Right atrium auricular region (tissue), 2 donors: ENCODE results near the gene GLIS2. TPM values are rescaled to one million over a fixed set of nuclear protein-coding genes. Genes with fewer than 3 reads are reported as not detected.

Experiments
- DNase-seq: peaks from one replicate; pipeline ENCODE4 v3.0.0-alpha.2; 2019; ENCODE audit warnings: low spot score
- H3K27ac ChIP-seq, 2 donors: fragments of 200-600 bp; sonication (generic); 1 replicate in 1 of 2; 2 replicates in 1 of 2; pipeline ENCODE4 v1.5.1; 2016 to 2019
- H3K27me3 ChIP-seq, 2 donors: fragments of 200-600 bp; sonication (generic); one replicate each; pipeline versions ENCODE4 v1.5.1 to v1.6.0; 2017 to 2019
- H3K36me3 ChIP-seq: fragments of 200-600 bp; sonication (generic); one replicate; pipeline ENCODE4 v1.5.1; 2016
- H3K4me1 ChIP-seq, 2 donors: fragments of 200-600 bp; sonication (generic); one replicate each; pipeline versions ENCODE4 v1.5.1 to v1.6.0; 2017 to 2019
- H3K4me3 ChIP-seq, 2 donors: fragments of 200-600 bp; sonication (generic); 1 replicate in 1 of 2; 2 replicates in 1 of 2; pipeline ENCODE4 v1.5.1; 2017 to 2019; ENCODE audit warnings: mild to moderate bottlenecking in 1 of 2, moderate library complexity in 1 of 2
- H3K9me3 ChIP-seq, 2 donors: fragments of 200-600 bp; sonication (generic); one replicate each; pipeline ENCODE4 v1.5.1; 2019
- total RNA-seq, 2 donors: library from RNA; depleted of rRNA; stranded (reverse); fragments of >200 nt; gene quantifications; one replicate each; pipeline ENCODE4 v1.1.0, GENCODE V29; 2016
- TF ChIP-seq, protein P1 (sequence below), 2 donors: fragments of 200-600 bp; sonication (generic); IDR thresholded peaks; one replicate each; pipeline ENCODE4 v1.5.1; 2019; ENCODE audit warnings: antibody characterized with exemption in 2 of 2

Gene GLIS2
- total RNA-seq, 2 donors from 2014 or later, result 10.3 to 16.0 TPM

GRCh38 chr16:4347765-4348509 is 32.1 kb downstream of the GLIS2 start:
- Histone ChIP-seq H3K27me3 (no peaks in the 10 kb centered on the region), H3K4me3 (no peak overlapping the region), H3K36me3 (no peaks in the 10 kb centered on the region), H3K27ac (peak overlapping the region; percentile 43 to 57), H3K4me1 (peaks cover 0 to 47% of the 10 kb centered on the region in 2 donors), H3K9me3 (no peaks in the 10 kb centered on the region)
- TF ChIP-seq, protein P1, sequence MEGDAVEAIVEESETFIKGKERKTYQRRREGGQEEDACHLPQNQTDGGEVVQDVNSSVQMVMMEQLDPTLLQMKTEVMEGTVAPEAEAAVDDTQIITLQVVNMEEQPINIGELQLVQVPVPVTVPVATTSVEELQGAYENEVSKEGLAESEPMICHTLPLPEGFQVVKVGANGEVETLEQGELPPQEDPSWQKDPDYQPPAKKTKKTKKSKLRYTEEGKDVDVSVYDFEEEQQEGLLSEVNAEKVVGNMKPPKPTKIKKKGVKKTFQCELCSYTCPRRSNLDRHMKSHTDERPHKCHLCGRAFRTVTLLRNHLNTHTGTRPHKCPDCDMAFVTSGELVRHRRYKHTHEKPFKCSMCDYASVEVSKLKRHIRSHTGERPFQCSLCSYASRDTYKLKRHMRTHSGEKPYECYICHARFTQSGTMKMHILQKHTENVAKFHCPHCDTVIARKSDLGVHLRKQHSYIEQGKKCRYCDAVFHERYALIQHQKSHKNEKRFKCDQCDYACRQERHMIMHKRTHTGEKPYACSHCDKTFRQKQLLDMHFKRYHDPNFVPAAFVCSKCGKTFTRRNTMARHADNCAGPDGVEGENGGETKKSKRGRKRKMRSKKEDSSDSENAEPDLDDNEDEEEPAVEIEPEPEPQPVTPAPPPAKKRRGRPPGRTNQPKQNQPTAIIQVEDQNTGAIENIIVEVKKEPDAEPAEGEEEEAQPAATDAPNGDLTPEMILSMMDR (IDR thresholded peaks at IDR 0.05), result no peak
- DNase-seq, result no peak

DNA sequence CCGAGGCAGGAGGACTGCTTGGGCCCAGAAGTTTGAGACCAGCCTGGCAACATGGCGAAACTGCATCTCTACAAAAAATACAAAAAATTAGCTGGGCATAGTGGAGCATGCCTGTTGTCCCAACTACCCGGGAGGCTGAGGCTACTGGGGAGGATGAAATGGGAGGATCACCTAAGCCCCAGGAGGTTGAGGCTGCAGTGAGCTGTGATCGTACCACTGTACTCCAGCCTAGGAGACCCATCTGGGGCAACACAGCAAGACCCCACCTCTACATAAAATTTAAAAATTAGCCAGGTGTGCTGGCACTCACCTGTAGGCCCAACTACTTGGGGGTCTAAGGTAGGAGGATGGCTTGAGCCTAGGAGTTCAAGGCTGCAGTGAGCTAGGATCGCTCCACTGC is 33.5 kb downstream of the GLIS2 start:
- H3K27me3 ChIP-seq, result no peaks in the 10 kb centered on the region
- no peaks in the 10 kb centered on the region for H3K36me3 ChIP-seq
- no peak overlapping the region for H3K27ac ChIP-seq
- no peak overlapping the region for H3K4me3 ChIP-seq
- no peak for DNase-seq
- H3K4me1 ChIP-seq, result peaks cover 0 to 41% of the 10 kb centered on the region in 2 donors
- TF ChIP-seq, protein P1 (IDR thresholded peaks at IDR 0.05), result no peak
- no peaks in the 10 kb centered on the region for H3K9me3 ChIP-seq

- no peak for DNase-seq
- H3K4me1 ChIP-seq, result peaks cover 0 to 34% of the 10 kb centered on the region in 2 donors
Observed at GRCh38 chr16:4350365-4350786, 34.5 kb downstream of the GLIS2 start.

GRCh38 chr16:4350787-4351659 is 35.2 kb downstream of the GLIS2 start, which contains the start of gene PAM16:
TSS of gene PAM16 (minus strand) at chr16:4351321. CDS start at chr16:4351234, 87 bp downstream.
- no peaks in the 10 kb centered on the region for H3K36me3 ChIP-seq
- H3K27me3 ChIP-seq, result no peaks in the 10 kb centered on the region
- H3K27ac ChIP-seq, result peak within 1 kb of the TSS; percentile 76 to 83
- TF ChIP-seq, protein P1 (IDR thresholded peaks at IDR 0.05), result peak in 1 of 2 donors; percentile 34
- H3K4me3 ChIP-seq, result peak within 1 kb of the TSS; percentile 66 to 90
- peak; percentile 96 for DNase-seq
- no peaks in the 10 kb centered on the region for H3K9me3 ChIP-seq
- H3K4me1 ChIP-seq, result peaks cover 0 to 29% of the 10 kb centered on the region in 2 donors

More at GRCh38 chr16:4350365-4350786, 34.5 kb downstream of the GLIS2 start:
- Histone ChIP-seq H3K9me3 (no peaks in the 10 kb centered on the region), H3K27me3 (no peaks in the 10 kb centered on the region), H3K4me3 (peak overlapping the region; percentile 66 to 90), H3K36me3 (no peaks in the 10 kb centered on the region), H3K27ac (peak overlapping the region; percentile 76 to 83)
- TF ChIP-seq, protein P1 (IDR thresholded peaks at IDR 0.05), result no peak

- Histone ChIP-seq H3K36me3 (no peaks in the 10 kb centered on the region), H3K4me3 (no peak overlapping the region), H3K27me3 (no peaks in the 10 kb centered on the region), H3K27ac (no peak overlapping the region), H3K9me3 (no peaks in the 10 kb centered on the region), H3K4me1 (peaks cover 0 to 29% of the 10 kb centered on the region in 2 donors)
- DNase-seq, result no peak
- TF ChIP-seq, protein P1 (IDR thresholded peaks at IDR 0.05), result no peak
Observed at GRCh38 chr16:4351880-4352279, 36.0 kb downstream of the GLIS2 start.
